HEK293T (cell line): ENCODE measurements around the gene RFX3.

Experiments used
- BHLHE40 ChIP-seq: fragments of 450-650 bp; IDR thresholded peaks from 2 replicates; pipeline ENCODE4 v1.6.1; 2016; ENCODE audit warnings: mild to moderate bottlenecking, moderate library complexity, borderline replicate concordance
- CTBP1 ChIP-seq: fragments of 450-650 bp; IDR thresholded peaks from 2 replicates; pipeline ENCODE4 v1.6.1; 2016; ENCODE audit warnings: borderline replicate concordance
- ELF4 ChIP-seq: fragments of 450-650 bp; IDR thresholded peaks from 2 replicates; pipeline ENCODE4 v1.6.1; 2017; ENCODE audit warnings: antibody characterized with exemption
- FOXK2 ChIP-seq: fragments of 450-650 bp; IDR thresholded peaks from 2 replicates; pipeline ENCODE4 v1.6.1; 2016; ENCODE audit warnings: mild to moderate bottlenecking
- FOXM1 ChIP-seq: fragments of 450-650 bp; IDR thresholded peaks from 2 replicates; pipeline ENCODE4 v1.6.1; 2017; ENCODE audit warnings: mild to moderate bottlenecking, borderline replicate concordance
- HDGF ChIP-seq: fragments of 450-650 bp; IDR thresholded peaks from 2 replicates; pipeline ENCODE4 v1.6.1; 2017; ENCODE audit warnings: antibody characterized with exemption, borderline replicate concordance
- SP1 ChIP-seq: fragments of 450-650 bp; IDR thresholded peaks from 2 replicates; pipeline ENCODE4 v1.6.1; 2017
- SUZ12 ChIP-seq: fragments of 450-650 bp; IDR thresholded peaks from 2 replicates; pipeline ENCODE4 v1.6.1; 2016; ENCODE audit warnings: mild to moderate bottlenecking
- TARDBP ChIP-seq: fragments of 450-650 bp; IDR thresholded peaks from 2 replicates; pipeline ENCODE4 v1.6.1; 2016

- no peak for TF ChIP-seq SP1
- no peak for TF ChIP-seq CTBP1
- no peak for TF ChIP-seq BHLHE40
- no peak for TF ChIP-seq FOXK2
- no peak for TF ChIP-seq FOXM1
- no peak for TF ChIP-seq SUZ12
- no peak for TF ChIP-seq ELF4
- no peak for TF ChIP-seq TARDBP
- no peak for TF ChIP-seq HDGF
These were observed 194.9 kb downstream of the RFX3 start for GRCh38 chr9:3330792-3331420.
